H54 (cell line): ENCODE measurements around the gene TEX2.

Source experiments
- DNase-seq: peaks from one replicate; pipeline ENCODE4 v3.0.0; 2011; ENCODE audit warnings: low spot score, mixed read lengths; ENCODE audit not compliant: insufficient read length
- FAIRE-seq: peaks from 3 replicates; lab custom pipeline; 2011; peaks lifted over from hg19 to GRCh38; lab: Jason Lieb, UNC
- POLR2A ChIP-seq: IDR thresholded peaks from 2 replicates; pipeline ENCODE4 v1.6.1; 2011; ENCODE audit warnings: low read depth, mild to moderate bottlenecking, low read length

The TEX2 gene

DNA sequence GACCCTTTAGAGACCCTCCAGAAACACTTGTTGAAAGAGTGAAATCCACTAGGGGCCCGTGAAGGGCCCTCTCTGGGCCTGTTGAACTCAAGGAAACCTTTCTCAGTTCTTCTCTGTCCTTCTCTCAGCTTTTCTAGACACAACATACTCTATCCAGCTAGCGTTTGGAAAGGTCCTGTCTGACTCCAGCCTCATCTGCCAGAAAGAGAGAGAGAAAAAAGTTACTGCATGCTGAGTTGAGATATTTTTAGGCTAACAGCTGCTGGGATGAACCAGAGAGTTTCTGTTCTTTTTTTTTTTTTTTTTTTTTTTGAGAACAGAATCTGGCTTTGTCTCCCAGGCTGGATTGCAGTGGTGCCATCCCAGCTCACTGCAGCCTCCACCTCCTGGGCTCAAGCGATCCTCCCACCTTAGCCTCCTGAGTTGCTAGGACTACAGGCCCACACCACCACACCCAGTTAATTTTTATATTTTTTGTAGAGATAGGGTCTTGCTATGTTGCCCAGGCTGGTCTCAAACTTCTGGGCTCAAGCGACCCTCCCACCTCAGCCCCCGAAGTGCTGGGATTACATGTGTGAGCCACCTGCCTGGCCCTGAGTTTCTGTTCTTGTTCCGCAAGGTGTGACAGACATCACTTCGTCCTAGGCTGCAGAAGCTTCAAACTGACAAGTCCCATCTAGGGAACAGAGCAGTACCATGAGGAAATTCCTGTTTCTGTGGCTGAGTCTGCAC, 14.9 kb upstream of the TEX2 start:
- TF ChIP-seq POLR2A, result no peak
- FAIRE-seq (no peak), DNase-seq (no peak)

DNA sequence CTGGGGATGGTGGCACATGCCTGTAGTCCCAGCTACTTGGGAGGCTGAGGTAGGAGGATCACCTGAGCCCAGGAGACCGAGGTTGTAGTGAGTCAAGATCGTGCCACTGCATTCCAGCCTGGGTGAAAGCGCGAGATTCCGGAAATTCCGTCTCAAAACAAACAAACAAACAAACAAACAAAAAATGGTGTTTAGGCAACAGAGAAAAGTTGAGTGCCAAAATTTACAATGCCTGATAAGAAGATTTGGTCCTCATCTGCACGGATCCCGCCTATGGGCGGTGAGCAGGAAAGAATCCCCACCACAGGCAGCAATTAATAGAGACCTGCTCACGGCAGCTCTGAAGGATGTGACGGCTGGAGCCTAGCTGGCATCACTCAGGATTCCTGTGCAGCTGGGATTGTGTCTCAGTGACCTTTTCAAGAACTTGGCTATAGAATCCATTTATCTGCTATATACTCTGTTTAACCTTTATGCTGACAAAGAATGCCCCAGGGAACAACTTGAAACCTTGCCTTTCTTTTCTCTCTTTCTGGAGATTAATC, 14.0 kb upstream of the TEX2 start:
- no peak for FAIRE-seq
- no peak for TF ChIP-seq POLR2A
- no peak for DNase-seq

DNA sequence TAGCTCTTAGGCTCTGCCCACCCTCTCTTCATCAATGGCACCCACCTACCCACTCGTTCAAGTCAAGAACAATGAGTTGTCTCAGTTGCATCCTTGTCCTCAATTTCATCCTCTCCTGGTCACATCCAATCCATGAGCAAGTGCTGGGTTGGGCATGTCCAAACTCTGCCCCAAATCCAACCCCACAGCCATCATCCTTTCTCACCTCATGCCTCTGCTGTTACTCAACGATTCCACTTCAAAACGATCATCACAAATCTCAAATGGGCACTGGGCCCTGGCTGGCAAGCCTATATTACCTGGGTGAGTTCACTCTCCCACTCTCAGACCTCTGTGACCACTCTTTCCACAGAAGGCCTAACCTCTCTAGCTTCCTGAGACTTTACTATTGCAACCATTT, 12.0 kb upstream of the TEX2 start:
- DNase-seq, result no peak
- FAIRE-seq, result no peak
- no peak for TF ChIP-seq POLR2A

DNA sequence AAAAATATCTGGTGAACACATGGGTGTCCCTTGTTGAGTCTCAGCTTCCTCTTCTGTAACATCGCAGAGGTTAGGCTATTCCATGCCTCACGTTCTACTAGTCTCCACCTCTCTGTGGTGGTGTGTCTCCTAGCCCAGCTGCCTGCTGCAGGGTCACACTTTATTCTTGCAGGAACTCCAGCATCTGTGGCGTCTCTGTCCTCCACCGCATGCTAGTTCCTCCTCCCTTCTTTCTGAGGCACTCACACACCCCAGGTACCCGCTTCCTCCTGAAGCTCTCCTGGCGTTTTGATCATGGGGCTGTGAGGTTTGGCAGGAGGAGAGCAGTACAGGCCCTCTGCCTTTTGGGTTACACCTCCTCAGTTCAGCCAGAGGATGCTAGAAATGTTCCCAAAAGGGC, 9.9 kb upstream of the TEX2 start:
- TF ChIP-seq POLR2A, result no peak
- FAIRE-seq (no peak), DNase-seq (no peak)

DNA sequence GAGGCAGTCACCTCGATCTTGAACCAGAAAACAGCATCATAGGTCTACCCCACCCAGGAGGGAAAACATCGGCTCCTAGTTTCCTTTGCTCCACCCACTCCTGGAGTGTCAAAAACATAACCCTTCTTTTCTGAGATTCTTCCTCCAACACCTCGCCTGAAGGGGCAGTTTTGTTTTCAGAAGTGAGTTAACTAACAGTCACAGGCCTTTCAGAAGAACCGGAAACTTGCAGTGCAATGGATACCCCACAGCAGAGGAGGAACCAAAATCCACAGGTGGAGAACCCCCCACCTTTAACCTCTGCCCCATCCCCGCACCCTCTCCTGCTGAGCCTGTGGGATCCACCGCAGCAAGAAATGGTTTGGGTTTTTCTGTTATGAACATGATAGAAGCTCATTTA, 7.8 kb upstream of the TEX2 start:
- DNase-seq (no peak), FAIRE-seq (no peak)
- TF ChIP-seq POLR2A, result no peak

DNA sequence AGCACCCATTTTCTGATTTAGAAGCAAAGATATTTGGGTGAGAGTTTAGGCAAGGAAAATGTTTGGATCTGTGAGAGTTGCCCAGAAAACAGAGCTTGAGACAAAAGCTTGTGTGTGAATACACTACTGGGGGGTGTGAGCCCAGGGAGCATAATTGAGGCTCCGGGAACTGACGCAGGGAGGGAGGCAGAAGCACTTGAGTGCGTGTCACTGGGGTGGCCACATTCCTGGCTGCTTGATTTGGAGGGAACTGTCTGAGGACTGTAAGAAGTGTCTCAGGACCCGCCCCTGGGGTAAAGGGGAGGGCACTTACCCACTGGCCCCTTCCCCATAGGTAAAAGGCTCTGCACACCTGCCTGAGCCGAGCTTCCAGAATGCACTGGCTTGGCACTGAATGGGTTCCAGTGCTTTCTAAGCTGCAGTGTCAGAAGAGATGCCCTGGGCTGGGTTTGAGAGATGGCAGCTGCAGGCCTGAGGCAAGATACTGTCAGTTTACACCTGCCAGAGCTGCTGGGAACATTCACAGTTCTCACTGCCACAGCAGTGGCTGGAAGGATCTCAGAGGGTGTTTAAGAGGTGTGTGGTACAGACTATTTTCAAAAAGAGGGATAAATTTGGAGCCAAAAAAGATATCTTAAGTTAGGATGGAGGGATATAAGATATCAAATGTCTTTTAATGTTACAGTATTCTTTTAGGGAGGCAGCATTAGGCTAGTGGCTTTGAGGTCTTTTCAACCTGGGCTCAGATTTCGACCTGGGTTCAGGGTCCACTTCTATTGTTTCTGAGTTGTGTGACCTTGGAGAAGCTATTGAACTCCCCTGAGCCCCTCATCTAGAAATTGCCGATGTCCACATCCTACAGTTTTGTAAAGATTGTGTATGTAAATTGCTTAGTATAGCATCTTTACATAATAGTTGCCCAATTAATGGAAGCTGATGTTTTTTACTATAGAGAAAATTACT, 6.9 kb upstream of the TEX2 start:
- DNase-seq, result no peak
- no peak for FAIRE-seq
- no peak for TF ChIP-seq POLR2A

DNA sequence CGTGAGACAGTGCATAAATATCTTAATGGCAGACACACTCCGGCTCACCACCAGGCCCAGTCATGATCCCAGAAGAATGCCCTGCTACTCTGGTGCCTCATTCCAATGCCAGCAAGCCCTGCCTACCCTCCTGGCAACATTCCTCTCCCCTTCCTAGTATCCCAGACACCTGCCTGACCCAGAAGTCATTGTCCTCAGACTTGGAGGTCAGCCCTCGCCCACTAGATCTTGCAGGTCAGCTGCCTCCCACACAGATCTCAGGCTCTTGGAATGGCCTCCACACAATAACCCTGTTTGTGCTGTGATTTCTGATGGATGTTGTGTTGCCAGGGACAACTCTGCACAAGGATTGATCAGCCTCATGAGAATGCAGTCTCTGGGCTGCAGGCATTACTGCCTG, 1.8 kb upstream of the TEX2 start:
- DNase-seq (peak; percentile 44), FAIRE-seq (no peak)
- no peak for TF ChIP-seq POLR2A

DNA sequence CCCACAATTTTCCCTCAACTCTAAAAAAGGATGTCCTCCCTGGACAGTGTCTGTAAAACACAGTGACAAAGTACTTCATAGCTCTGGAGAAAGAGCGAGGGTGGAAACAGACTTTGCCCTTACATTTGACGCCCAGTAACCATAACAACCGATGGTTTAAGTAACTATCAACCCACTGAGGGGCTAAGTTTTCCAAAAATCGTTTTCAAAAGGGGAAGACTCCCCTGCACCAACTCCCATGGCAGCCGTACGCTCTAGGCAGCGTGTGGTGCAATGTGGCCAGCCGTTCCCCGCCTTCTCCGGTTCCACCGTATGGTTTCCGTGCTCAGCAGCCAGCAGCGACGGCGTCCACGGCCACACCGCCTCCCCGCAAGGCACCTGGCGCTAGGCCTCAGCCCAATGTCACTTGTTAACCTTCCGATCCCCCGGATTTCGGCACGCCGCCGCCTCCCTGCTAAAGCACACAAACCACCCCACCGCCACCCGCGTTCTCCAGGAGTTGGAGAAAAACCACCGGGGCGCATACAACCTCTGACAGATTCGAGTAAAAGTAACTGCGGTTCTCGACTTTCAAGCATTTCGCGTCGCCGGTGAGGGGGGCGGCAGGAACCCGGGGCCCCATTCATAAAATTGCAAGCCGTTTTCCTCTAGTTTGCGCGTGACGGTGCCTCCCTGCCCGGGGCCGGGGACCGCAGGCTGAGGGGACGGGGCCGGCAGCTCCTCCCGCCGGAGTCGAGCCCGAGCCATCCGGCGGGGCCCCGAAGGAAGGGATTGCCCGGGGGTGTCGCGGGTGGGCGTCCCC, 661 bp downstream of the TEX2 start:
- peak; percentile 54 for DNase-seq
- TF ChIP-seq POLR2A, result no peak
- no peak for FAIRE-seq

DNA sequence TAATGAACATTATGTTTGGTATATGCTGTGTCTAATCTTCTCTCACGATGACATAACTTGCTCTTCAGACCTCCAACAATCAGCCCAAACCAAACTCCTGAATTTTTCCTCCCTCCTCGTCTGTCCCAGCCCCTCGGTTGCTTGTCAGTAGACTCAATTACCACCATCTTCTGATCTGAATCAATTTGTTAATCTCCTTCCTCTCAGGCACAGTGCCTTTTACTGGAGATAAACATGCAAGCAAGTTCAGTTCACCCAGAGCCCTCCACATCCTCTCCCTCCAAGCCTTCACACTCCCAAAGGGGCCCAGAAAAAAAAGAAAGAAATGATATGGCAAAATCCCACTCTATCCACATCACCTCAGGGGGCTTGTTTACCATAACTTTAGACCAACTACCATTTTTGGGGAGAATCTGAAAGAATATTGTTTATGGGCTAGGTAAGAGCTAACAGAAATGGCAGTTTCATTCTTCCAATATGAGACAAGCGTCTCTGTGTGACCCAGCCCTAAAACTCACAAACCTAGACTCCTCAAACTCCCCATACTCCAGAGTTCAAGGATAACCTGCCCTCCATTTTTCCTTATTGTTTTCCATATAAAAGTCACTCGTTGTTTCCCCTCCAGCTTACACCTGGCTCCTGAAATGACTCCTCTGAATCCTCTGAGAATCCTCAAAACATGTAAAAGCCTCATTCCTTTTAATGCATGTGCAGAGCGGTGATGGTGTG, 1.5 kb downstream of the TEX2 start:
- no peak for FAIRE-seq
- no peak for TF ChIP-seq POLR2A
- DNase-seq, result no peak

DNA sequence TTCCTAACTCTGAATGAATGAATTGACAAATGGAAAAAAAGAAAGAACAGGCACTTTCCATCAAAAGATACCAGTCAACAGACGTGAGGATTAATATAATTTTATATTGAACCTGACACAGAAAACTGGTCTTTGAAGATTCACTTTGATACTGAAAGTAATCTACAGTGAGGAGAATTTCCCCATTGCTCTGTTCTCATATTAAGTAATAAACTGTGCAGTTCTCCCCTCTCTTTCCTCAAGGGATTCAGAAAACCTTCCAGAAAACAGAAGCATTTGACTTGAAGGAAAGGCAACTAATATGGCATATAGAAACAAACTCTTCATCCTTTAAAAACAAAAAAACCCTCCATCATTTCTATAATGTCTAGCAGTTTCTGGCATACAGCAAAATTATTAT, 2.2 kb downstream of the TEX2 start:
- DNase-seq (no peak), FAIRE-seq (no peak)
- TF ChIP-seq POLR2A, result no peak

DNA sequence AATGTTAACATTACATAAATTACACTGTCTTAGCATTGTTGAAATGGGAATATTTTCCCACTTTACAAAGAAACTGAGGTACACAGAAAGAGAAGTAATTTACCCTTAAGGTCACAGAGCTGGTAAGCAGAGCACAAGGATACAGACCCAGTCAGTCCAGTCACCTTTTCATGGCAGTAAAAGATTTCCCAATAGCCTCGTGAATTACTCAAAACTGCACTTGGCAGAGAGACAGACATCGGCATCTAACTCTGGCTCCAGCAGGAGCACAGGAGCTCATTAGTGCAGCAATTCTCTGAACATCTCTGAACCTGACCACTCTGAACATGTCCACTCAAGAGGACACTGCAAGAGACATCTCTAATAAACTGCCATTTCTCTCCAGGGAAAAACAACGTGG, 3.1 kb downstream of the TEX2 start:
- no peak for TF ChIP-seq POLR2A

DNA sequence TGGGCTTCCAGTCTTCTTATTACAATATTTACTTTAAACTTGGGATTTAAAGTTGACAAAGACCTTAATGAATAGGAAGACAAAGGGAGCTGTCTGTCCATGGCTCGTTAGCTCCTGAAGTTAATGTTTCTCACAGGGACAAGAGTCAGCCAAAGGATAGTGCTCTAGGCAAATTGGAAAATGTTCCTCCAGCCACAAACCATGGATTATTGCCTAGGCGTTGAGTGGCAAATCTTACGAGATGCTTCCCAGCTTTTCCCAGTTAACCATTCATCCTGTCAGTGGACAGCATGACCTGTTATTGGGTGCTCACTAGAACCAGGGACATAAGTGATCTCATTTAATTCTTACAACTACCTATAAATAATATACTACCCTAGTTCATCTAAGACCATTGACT, 3.6 kb downstream of the TEX2 start:
- FAIRE-seq (no peak), DNase-seq (no peak)
- TF ChIP-seq POLR2A, result no peak

More for the DNA sequence above, 3.1 kb downstream of the TEX2 start:
- FAIRE-seq, result no peak
- DNase-seq, result peak; percentile 36
